ENCODE results near the gene CTSE.
A peak's percentile ranks its signal among the peaks of the same experiment; 100 is the strongest.

CTSE gene

GRCh38 chr1:205967554-205968335 is 56.0 kb downstream of the CTSE start:
- peak; percentile 23 for DNase-seq

- peak; percentile 99 for DNase-seq
Observed at GRCh38 chr1:205965036-205965884, 58.4 kb downstream of the CTSE start.

GRCh38 chr1:205963352-205964155 is 60.1 kb downstream of the CTSE start:
- no peak for DNase-seq

GRCh38 chr1:205962821-205963221 is 60.9 kb downstream of the CTSE start:
- DNase-seq, result no peak

- peak; percentile 49 for DNase-seq
Observed at GRCh38 chr1:205961991-205962820, 61.5 kb downstream of the CTSE start.

- no peak for DNase-seq
Observed at GRCh38 chr1:205961405-205961804, 62.3 kb downstream of the CTSE start.

- no peak for DNase-seq
Observed at GRCh38 chr1:205959789-205960188, 63.9 kb downstream of the CTSE start.
